ENCODE measurements around the gene HCN4. TPM values are rescaled to one million over a fixed set of nuclear protein-coding genes. Genes with fewer than 3 reads are reported as not detected.

HCN4 gene
- total and polyA plus RNA-seq, 2 donors (not counting 1 experiment from before 2014, with no cell fraction given), result not detected

GRCh38 chr15:73293773-73294172, 75.0 kb downstream of the HCN4 start:
- Histone ChIP-seq H3K36me3 (ENCODE audit: control insufficient read depth, insufficient read depth, low read length) (no peaks in the 10 kb centered on the region), H3K79me2 (ENCODE audit: control insufficient read depth, insufficient read depth, low read length) (no peaks in the 10 kb centered on the region), H3K9ac (ENCODE audit: insufficient read depth, low read length) (no peak overlapping the region), H3K27me3 (ENCODE audit: control insufficient read depth, insufficient read depth, low read length) (no peaks in the 10 kb centered on the region), H3K4me2 (ENCODE audit: extremely low read depth, insufficient read depth, low read length) (no peak overlapping the region), H2AFZ (ENCODE audit: low read length) (no peak overlapping the region), H4K20me1 (ENCODE audit: control insufficient read depth, extremely low read depth, insufficient read depth, low read length) (no peaks in the 10 kb centered on the region), H3K4me3 (replicated peaks in 1 of 4; ENCODE audit: control extremely low read depth in 1 of 4, insufficient read depth in 1 of 4, low read depth in 3 of 4, low read length in 4 of 4) (no peak overlapping the region), H3K4me1 (ENCODE audit: control insufficient read depth, extremely low read depth, insufficient read depth, low read length) (no peaks in the 10 kb centered on the region), H3K9me3 (ENCODE audit: control insufficient read depth, insufficient read depth, low read depth, low read length) (no peaks in the 10 kb centered on the region), H3K27ac (ENCODE audit: insufficient read depth, low read length) (no peak overlapping the region)
- TF ChIP-seq EZH2 (IDR thresholded peaks at IDR 0.05; ENCODE audit: low read length, missing control alignments), result no peak
- no peak for TF ChIP-seq CTCF (conservative IDR thresholded peaks at IDR 0.05 in 1 of 2, IDR thresholded peaks at IDR 0.05 in 1 of 2; ENCODE audit: low read depth in 1 of 2, low read length in 2 of 2)
- no peak for DNase-seq (ENCODE audit: low read depth in 2 of 2)

GRCh38 chr15:73291441-73291840, 77.3 kb downstream of the HCN4 start:
- Histone ChIP-seq H2AFZ (ENCODE audit: low read length) (no peak overlapping the region), H3K9me3 (ENCODE audit: control insufficient read depth, insufficient read depth, low read depth, low read length) (no peaks in the 10 kb centered on the region), H3K9ac (ENCODE audit: insufficient read depth, low read length) (no peak overlapping the region), H3K79me2 (ENCODE audit: control insufficient read depth, insufficient read depth, low read length) (no peaks in the 10 kb centered on the region), H3K4me2 (ENCODE audit: extremely low read depth, insufficient read depth, low read length) (no peak overlapping the region), H3K36me3 (ENCODE audit: control insufficient read depth, insufficient read depth, low read length) (no peaks in the 10 kb centered on the region), H4K20me1 (ENCODE audit: control insufficient read depth, extremely low read depth, insufficient read depth, low read length) (no peaks in the 10 kb centered on the region), H3K27ac (ENCODE audit: insufficient read depth, low read length) (no peak overlapping the region), H3K4me3 (replicated peaks in 1 of 4; ENCODE audit: control extremely low read depth in 1 of 4, insufficient read depth in 1 of 4, low read depth in 3 of 4, low read length in 4 of 4) (no peak overlapping the region), H3K4me1 (ENCODE audit: control insufficient read depth, extremely low read depth, insufficient read depth, low read length) (no peaks in the 10 kb centered on the region), H3K27me3 (ENCODE audit: control insufficient read depth, insufficient read depth, low read length) (no peaks in the 10 kb centered on the region)
- no peak for TF ChIP-seq EZH2 (IDR thresholded peaks at IDR 0.05; ENCODE audit: low read length, missing control alignments)
- no peak for TF ChIP-seq CTCF (conservative IDR thresholded peaks at IDR 0.05 in 1 of 2, IDR thresholded peaks at IDR 0.05 in 1 of 2; ENCODE audit: low read depth in 1 of 2, low read length in 2 of 2)
- no peak for DNase-seq (ENCODE audit: low read depth in 2 of 2)

GRCh38 chr15:73287019-73287418, 81.7 kb downstream of the HCN4 start:
- no peak overlapping the region for H3K27ac ChIP-seq (ENCODE audit: insufficient read depth, low read length)
- no peak for TF ChIP-seq CTCF (conservative IDR thresholded peaks at IDR 0.05 in 1 of 2, IDR thresholded peaks at IDR 0.05 in 1 of 2; ENCODE audit: low read depth in 1 of 2, low read length in 2 of 2)
- no peak for TF ChIP-seq EZH2 (IDR thresholded peaks at IDR 0.05; ENCODE audit: low read length, missing control alignments)
- no peaks in the 10 kb centered on the region for H3K4me1 ChIP-seq (ENCODE audit: control insufficient read depth, extremely low read depth, insufficient read depth, low read length)
- no peaks in the 10 kb centered on the region for H3K79me2 ChIP-seq (ENCODE audit: control insufficient read depth, insufficient read depth, low read length)
- H3K36me3 ChIP-seq (ENCODE audit: control insufficient read depth, insufficient read depth, low read length), result no peaks in the 10 kb centered on the region
- H3K4me2 ChIP-seq (ENCODE audit: extremely low read depth, insufficient read depth, low read length), result no peak overlapping the region
- H3K27me3 ChIP-seq (ENCODE audit: control insufficient read depth, insufficient read depth, low read length), result no peaks in the 10 kb centered on the region
- no peaks in the 10 kb centered on the region for H3K9me3 ChIP-seq (ENCODE audit: control insufficient read depth, insufficient read depth, low read depth, low read length)
- H3K9ac ChIP-seq (ENCODE audit: insufficient read depth, low read length), result no peak overlapping the region
- no peak overlapping the region for H2AFZ ChIP-seq (ENCODE audit: low read length)
- no peak overlapping the region for H3K4me3 ChIP-seq (replicated peaks in 1 of 4; ENCODE audit: control extremely low read depth in 1 of 4, insufficient read depth in 1 of 4, low read depth in 3 of 4, low read length in 4 of 4)
- DNase-seq (ENCODE audit: low read depth in 2 of 2), result no peak
- no peaks in the 10 kb centered on the region for H4K20me1 ChIP-seq (ENCODE audit: control insufficient read depth, extremely low read depth, insufficient read depth, low read length)
